Osteoblast (primary cell): Measurements from ENCODE around the gene YWHAB. TPM values are rescaled to one million over a fixed set of nuclear protein-coding genes. Genes with fewer than 3 reads are reported as not detected.

Experiments
- DNase-seq: peaks from one replicate; pipeline ENCODE4 v3.0.0; 2011; ENCODE audit warnings: low spot score, mixed read lengths; ENCODE audit not compliant: insufficient read length; ENCODE audit errors: missing footprints
- H2AFZ ChIP-seq: 2 replicates; pipeline ENCODE4 v1.6.0; 2011; ENCODE audit warnings: mild to moderate bottlenecking, low read length
- H3K27ac ChIP-seq: 2 replicates; pipeline ENCODE4 v1.5.1; 2011; ENCODE audit warnings: mild to moderate bottlenecking, low read depth, low read length, moderate library complexity
- H3K27me3 ChIP-seq: 2 replicates; pipeline ENCODE4 v1.6.0; 2012; ENCODE audit warnings: mild to moderate bottlenecking, control low read depth, inconsistent platforms, low read length, moderate library complexity; ENCODE audit not compliant: insufficient read depth
- H3K36me3 ChIP-seq: 2 replicates; pipeline ENCODE4 v1.5.1; 2011; ENCODE audit warnings: mild to moderate bottlenecking, low read length, control low read depth, moderate library complexity; ENCODE audit not compliant: insufficient read depth
- H3K4me1 ChIP-seq: 2 replicates; pipeline ENCODE4 v1.5.1; 2011; ENCODE audit warnings: mild to moderate bottlenecking, low read length, control low read depth, moderate library complexity; ENCODE audit not compliant: insufficient read depth
- H3K4me2 ChIP-seq: 2 replicates; pipeline ENCODE4 v1.6.0; 2011; ENCODE audit warnings: mild to moderate bottlenecking, low read length; ENCODE audit not compliant: insufficient read depth
- H3K4me3 ChIP-seq: fragments of 200-600 bp; sonication (generic); 3 replicates; pipeline ENCODE4 v1.5.1; 2012; ENCODE audit warnings: mild to moderate bottlenecking, low read length, inconsistent platforms; ENCODE audit not compliant: insufficient read depth
- H3K79me2 ChIP-seq: 2 replicates; pipeline ENCODE4 v1.6.0; 2012; ENCODE audit warnings: mild to moderate bottlenecking, low read length, control low read depth, inconsistent platforms; ENCODE audit not compliant: insufficient read depth
- H3K9me3 ChIP-seq: 2 replicates; pipeline ENCODE4 v1.5.1; 2011; ENCODE audit warnings: low read depth, low read length, control low read depth
- H4K20me1 ChIP-seq: 2 replicates; pipeline ENCODE4 v1.6.0; 2012; ENCODE audit warnings: mild to moderate bottlenecking, low read length, control low read depth; ENCODE audit not compliant: insufficient read depth
- total RNA-seq: library from RNA; depleted of rRNA; stranded (reverse); fragments of >200 nt; gene quantifications from 2 replicates; pipeline ENCODE4 v1.2.3, GENCODE V29; 2012
- TF ChIP-seq, protein P1 (sequence below): IDR thresholded peaks from 2 replicates; pipeline ENCODE4 v1.5.1; 2011; ENCODE audit warnings: mild to moderate bottlenecking, low read depth, low read length, moderate library complexity; ENCODE audit errors: extremely low read depth

YWHAB gene
- total RNA-seq, 1 donor = 121 TPM

- Histone ChIP-seq H3K4me3 (no peak overlapping the region), H3K9me3 (no peaks in the 10 kb centered on the region), H3K4me1 (no peaks in the 10 kb centered on the region), H3K27ac (no peak overlapping the region), H3K27me3 (no peaks in the 10 kb centered on the region), H2AFZ (no peak overlapping the region), H4K20me1 (no peaks in the 10 kb centered on the region), H3K79me2 (no peaks in the 10 kb centered on the region), H3K4me2 (no peak overlapping the region), H3K36me3 (peaks cover 20% of the 10 kb centered on the region)
- TF ChIP-seq, protein P1, sequence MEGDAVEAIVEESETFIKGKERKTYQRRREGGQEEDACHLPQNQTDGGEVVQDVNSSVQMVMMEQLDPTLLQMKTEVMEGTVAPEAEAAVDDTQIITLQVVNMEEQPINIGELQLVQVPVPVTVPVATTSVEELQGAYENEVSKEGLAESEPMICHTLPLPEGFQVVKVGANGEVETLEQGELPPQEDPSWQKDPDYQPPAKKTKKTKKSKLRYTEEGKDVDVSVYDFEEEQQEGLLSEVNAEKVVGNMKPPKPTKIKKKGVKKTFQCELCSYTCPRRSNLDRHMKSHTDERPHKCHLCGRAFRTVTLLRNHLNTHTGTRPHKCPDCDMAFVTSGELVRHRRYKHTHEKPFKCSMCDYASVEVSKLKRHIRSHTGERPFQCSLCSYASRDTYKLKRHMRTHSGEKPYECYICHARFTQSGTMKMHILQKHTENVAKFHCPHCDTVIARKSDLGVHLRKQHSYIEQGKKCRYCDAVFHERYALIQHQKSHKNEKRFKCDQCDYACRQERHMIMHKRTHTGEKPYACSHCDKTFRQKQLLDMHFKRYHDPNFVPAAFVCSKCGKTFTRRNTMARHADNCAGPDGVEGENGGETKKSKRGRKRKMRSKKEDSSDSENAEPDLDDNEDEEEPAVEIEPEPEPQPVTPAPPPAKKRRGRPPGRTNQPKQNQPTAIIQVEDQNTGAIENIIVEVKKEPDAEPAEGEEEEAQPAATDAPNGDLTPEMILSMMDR = no peak
- no peak for DNase-seq
Observed at GRCh38 chr20:44924541-44924940, 39.0 kb downstream of the YWHAB start.

DNA sequence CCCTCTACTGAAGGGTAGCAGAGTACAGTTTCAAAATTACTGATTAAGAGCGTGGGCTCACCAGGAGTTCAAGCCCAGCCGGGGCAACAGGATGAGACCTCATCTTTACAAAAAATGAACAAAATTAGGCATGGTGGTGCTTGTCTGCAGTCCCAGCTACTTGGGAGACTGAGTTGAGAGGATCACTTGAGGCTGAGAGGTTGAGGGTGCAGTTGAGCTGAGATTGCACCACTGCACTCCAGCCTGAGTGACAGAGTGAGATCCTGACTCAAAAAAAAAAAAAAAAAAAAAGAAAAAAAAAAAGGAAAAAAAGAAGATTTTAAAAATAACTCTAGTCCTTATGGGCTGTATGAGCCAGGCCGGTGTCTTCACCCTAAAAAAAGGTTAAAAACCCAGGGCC is 43.1 kb downstream of the YWHAB start:
- no peak for DNase-seq
- H3K9me3 ChIP-seq = no peaks in the 10 kb centered on the region
- peaks cover 12% of the 10 kb centered on the region for H3K36me3 ChIP-seq
- no peak overlapping the region for H3K4me3 ChIP-seq
- H3K4me2 ChIP-seq = no peak overlapping the region
- no peaks in the 10 kb centered on the region for H3K27me3 ChIP-seq
- H3K27ac ChIP-seq = no peak overlapping the region
- H4K20me1 ChIP-seq = no peaks in the 10 kb centered on the region
- no peaks in the 10 kb centered on the region for H3K4me1 ChIP-seq
- no peaks in the 10 kb centered on the region for H3K79me2 ChIP-seq
- TF ChIP-seq, protein P1 = no peak
- no peak overlapping the region for H2AFZ ChIP-seq

DNA sequence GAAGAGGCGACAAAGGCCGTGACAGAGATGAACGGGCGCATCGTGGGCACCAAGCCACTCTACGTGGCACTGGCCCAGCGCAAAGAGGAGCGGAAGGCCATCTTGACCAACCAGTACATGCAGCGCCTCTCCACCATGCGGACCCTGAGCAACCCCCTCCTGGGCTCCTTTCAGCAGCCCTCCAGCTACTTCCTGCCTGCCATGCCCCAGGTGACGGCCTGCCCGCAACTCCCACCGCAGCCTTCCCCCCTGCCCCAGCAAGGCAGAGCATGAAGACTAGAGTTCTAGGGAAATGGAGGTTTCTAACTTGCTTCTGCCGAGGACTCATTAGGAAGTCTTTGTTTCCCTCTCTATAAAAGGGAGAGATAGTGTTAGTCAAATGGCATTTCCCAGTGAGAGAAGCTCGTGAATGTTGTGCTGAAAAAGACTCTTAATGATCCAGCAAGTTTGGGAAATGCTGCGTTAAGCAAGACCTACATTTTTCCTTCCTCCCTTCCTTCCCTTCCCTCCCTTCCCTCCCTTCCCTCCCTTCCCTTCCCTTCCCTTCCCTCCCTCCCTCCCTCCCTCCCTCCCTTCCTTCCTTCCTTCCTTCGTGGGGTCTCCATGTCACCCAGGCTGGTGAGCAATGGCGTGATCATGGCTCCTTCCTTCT is 45.1 kb downstream of the YWHAB start:
- H3K79me2 ChIP-seq = no peaks in the 10 kb centered on the region
- no peak overlapping the region for H2AFZ ChIP-seq
- H3K27me3 ChIP-seq = no peaks in the 10 kb centered on the region
- H3K9me3 ChIP-seq = no peaks in the 10 kb centered on the region
- no peaks in the 10 kb centered on the region for H4K20me1 ChIP-seq
- no peak for DNase-seq
- H3K4me3 ChIP-seq = no peak overlapping the region
- H3K4me2 ChIP-seq = no peak overlapping the region
- H3K4me1 ChIP-seq = no peaks in the 10 kb centered on the region
- H3K27ac ChIP-seq = no peak overlapping the region
- TF ChIP-seq, protein P1 = no peak
- peaks cover 12% of the 10 kb centered on the region for H3K36me3 ChIP-seq

GRCh38 chr20:44931911-44932310 is 46.4 kb downstream of the YWHAB start:
- Histone ChIP-seq H3K4me1 (no peaks in the 10 kb centered on the region), H4K20me1 (no peaks in the 10 kb centered on the region), H3K36me3 (peaks cover 12% of the 10 kb centered on the region), H2AFZ (no peak overlapping the region), H3K79me2 (no peaks in the 10 kb centered on the region), H3K9me3 (no peaks in the 10 kb centered on the region), H3K27ac (no peak overlapping the region), H3K4me3 (no peak overlapping the region), H3K4me2 (no peak overlapping the region), H3K27me3 (no peaks in the 10 kb centered on the region)
- TF ChIP-seq, protein P1 = no peak
- DNase-seq = no peak
